Stromal cell of bone marrow (primary cell): Measurements from ENCODE around the gene PRKAG2.
A peak's percentile ranks its signal among the peaks of the same experiment; 100 is the strongest.
"Not testable (repeated sequence)": the region's sequence is repeated elsewhere in the genome, so short reads cannot be mapped to it uniquely, and the experiment has no call there.

Experiments
- DNase-seq: peaks from one replicate; pipeline ENCODE4 v3.0.0-alpha.2; 2012; ENCODE audit warnings: low read depth

PRKAG2 gene

GRCh38 chr7:151851145-151851751 lies 25.7 kb downstream of the PRKAG2 start:
- peak; percentile 32 for DNase-seq

- DNase-seq: no peak
These were observed 26.3 kb downstream of the PRKAG2 start for GRCh38 chr7:151850491-151851124.

- no peak for DNase-seq
These were observed 27.0 kb downstream of the PRKAG2 start for GRCh38 chr7:151849879-151850260.

- DNase-seq: no peak
These were observed 27.7 kb downstream of the PRKAG2 start for GRCh38 chr7:151849008-151849878.

- DNase-seq: peak; percentile 41
These were observed 29.2 kb downstream of the PRKAG2 start for GRCh38 chr7:151847681-151848081.

- DNase-seq: no peak
These were observed 29.8 kb downstream of the PRKAG2 start for GRCh38 chr7:151847136-151847535.

GRCh38 chr7:151845412-151846205 lies 31.3 kb downstream of the PRKAG2 start:
- no peak for DNase-seq

- no peak for DNase-seq
These were observed 32.1 kb downstream of the PRKAG2 start for GRCh38 chr7:151844825-151845200.

GRCh38 chr7:151844071-151844824 lies 32.7 kb downstream of the PRKAG2 start:
- DNase-seq: peak; percentile 88

- no peak for DNase-seq
These were observed 33.7 kb downstream of the PRKAG2 start for GRCh38 chr7:151843181-151843580.

- DNase-seq: not testable (repeated sequence)
These were observed 35.4 kb downstream of the PRKAG2 start for GRCh38 chr7:151841395-151842051.

GRCh38 chr7:151840088-151840910 lies 36.6 kb downstream of the PRKAG2 start:
- no peak for DNase-seq

- DNase-seq: no peak
These were observed 37.4 kb downstream of the PRKAG2 start for GRCh38 chr7:151839451-151839921.

GRCh38 chr7:151838861-151839381 lies 38.0 kb downstream of the PRKAG2 start:
- DNase-seq: no peak

- DNase-seq: no peak
These were observed 38.8 kb downstream of the PRKAG2 start for GRCh38 chr7:151838072-151838471.

- no peak for DNase-seq
These were observed 39.5 kb downstream of the PRKAG2 start for GRCh38 chr7:151837285-151838042.

GRCh38 chr7:151836927-151837205 lies 40.0 kb downstream of the PRKAG2 start:
- no peak for DNase-seq

- DNase-seq: no peak
These were observed 40.6 kb downstream of the PRKAG2 start for GRCh38 chr7:151836191-151836926.
